ENCODE measurements around the gene UBTD1.

GRCh38 chr10:97570789-97571471 lies 72.2 kb downstream of the UBTD1 start:
- no peak for TF ChIP-seq POLR2A (IDR thresholded peaks at IDR 0.05; ENCODE audit: low read length)
- TF ChIP-seq GATA1 (IDR thresholded peaks at IDR 0.05; ENCODE audit: low read depth, low read length) = no peak

All from erythroblast (primary cell).